ENCODE results near the gene MACROH2A1. TPM values are rescaled to one million over a fixed set of nuclear protein-coding genes. Genes with fewer than 3 reads are reported as not detected.

Gene MACROH2A1
- total and polyA plus RNA-seq, 8 donors, result 183 to 309 (median 235) TPM

DNA sequence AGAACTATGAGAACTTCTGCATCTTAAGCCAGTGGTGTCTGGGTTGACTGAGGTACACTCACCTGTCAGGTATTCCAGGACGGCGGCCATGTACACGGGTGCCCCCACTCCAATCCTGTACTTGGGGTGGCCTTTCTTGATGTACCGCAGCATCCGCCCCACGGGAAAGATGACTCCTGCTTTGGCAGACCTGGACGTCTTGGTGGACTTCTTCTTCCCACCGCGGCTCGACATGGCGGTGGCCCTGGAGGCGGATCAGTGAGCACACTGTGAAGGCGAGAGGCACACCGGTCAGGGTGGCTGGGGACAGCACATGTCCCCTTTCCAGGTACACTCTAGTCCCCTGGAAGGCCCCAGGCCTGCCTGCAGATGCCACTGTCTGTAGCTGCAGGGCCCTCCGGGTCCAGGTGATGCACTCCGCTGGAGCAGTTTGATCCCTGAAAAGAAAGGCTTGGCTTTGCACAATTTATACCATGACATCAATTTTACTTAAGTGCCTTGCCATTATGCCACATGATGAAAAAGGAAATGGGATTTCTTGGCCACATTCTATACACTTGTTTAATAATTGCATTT is 10.1 kb downstream of the MACROH2A1 start:
- Histone ChIP-seq H3K4me3 (no peak overlapping the region), H3K9me3 (no peaks in the 10 kb centered on the region), H3K27me3 (no peaks in the 10 kb centered on the region), H3K36me3 (peaks cover 0 to 60% of the 10 kb centered on the region in 2 donors), H3K27ac (peak overlapping the region in 1 of 2 donors; percentile 92), H3K4me1 (peaks cover 16 to 100% of the 10 kb centered on the region in 2 donors)
- TF ChIP-seq, protein P1, sequence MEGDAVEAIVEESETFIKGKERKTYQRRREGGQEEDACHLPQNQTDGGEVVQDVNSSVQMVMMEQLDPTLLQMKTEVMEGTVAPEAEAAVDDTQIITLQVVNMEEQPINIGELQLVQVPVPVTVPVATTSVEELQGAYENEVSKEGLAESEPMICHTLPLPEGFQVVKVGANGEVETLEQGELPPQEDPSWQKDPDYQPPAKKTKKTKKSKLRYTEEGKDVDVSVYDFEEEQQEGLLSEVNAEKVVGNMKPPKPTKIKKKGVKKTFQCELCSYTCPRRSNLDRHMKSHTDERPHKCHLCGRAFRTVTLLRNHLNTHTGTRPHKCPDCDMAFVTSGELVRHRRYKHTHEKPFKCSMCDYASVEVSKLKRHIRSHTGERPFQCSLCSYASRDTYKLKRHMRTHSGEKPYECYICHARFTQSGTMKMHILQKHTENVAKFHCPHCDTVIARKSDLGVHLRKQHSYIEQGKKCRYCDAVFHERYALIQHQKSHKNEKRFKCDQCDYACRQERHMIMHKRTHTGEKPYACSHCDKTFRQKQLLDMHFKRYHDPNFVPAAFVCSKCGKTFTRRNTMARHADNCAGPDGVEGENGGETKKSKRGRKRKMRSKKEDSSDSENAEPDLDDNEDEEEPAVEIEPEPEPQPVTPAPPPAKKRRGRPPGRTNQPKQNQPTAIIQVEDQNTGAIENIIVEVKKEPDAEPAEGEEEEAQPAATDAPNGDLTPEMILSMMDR (IDR thresholded peaks at IDR 0.05), result no peak
- intact Hi-C loops (cut with DNase I), result no loop called here
- ATAC-seq (no peak), DNase-seq (peak in 1 of 4 donors; percentile 71)

DNA sequence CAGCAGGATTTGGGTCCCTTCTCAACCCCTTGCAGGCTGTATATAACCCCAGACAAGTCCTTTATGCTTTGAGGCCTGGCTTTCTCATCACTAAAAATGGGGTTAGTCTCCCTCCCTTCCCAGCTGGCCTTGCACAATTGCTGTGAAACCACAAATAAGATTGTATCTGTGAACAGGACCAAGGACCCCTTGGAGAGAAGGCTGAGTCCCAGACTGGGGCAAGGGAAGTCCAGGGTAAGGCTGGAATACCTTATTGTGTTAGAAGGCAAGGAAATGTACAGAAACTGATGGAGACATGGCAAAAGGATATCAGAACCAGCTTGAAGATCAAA is 11.4 kb downstream of the MACROH2A1 start:
- Histone ChIP-seq H3K4me1 (peaks cover 16 to 92% of the 10 kb centered on the region in 2 donors), H3K9me3 (no peaks in the 10 kb centered on the region)
- ATAC-seq, result no peak

DNA sequence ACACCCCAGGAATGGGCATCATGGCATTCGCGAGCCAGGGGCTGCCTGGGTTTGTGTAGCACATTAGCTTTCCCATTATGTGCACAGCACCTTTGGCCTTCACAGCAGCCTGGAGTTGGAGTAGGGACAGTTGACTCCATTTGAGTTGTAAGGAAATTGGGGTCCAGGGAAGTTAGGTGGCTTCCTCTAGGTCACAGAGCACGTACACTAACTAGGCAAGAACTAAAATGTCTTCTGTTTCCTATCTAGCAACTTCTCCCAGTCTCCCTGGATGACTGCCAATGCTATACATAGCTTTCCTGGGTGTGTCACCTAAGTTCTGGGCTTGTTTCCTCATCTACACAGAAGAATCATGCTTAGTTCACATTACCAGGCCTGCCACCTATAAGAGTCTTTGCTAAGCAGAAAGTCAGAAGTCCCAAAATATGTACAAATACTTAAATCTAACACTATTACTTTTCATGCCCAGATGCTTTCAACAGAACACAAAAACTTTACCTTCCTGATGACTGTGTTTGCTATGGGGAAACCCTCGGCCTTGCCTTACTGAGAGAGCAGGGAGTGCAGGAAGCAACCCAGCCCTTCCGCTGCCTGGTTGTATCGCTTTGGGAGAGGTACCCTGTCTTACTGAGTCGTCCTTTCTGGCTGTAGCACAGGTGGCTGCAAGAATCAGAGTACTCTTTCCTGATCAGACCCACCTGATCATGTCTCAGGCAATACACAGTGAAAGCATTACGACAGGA is 12.0 kb downstream of the MACROH2A1 start:
- peak in 1 of 4 donors; percentile 44 for DNase-seq
- ATAC-seq, result peak; percentile 74

More for the DNA sequence above, 11.4 kb downstream of the MACROH2A1 start:
- no peak for DNase-seq
- Histone ChIP-seq H3K4me3 (no peak overlapping the region), H3K27me3 (no peaks in the 10 kb centered on the region), H3K27ac (peak overlapping the region; percentile 81 to 92), H3K36me3 (peaks cover 0 to 72% of the 10 kb centered on the region in 2 donors)
- TF ChIP-seq, protein P1 (IDR thresholded peaks at IDR 0.05), result no peak
- intact Hi-C loops (cut with DNase I), result no loop called here

DNA sequence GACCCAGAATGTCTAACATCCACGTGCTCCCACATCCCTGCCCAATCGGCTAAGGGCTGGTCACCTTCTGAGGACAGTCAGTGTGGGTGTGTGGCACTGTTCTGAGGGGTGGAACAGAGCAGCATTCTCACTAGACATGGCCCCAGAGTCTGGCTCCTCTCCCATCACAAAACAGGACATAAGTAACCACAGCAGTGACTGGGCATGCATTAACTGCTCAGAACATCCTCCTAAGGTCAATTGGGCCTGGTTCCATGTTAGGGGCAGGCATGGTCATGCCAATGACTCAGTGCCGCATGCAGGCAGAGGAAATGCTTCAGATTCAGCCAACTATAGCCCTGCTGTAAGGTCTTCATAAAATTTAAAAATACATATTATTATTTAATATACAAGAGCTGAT is 12.9 kb downstream of the MACROH2A1 start:
- Histone ChIP-seq H3K4me1 (peaks cover 12 to 81% of the 10 kb centered on the region in 2 donors), H3K27ac (peak overlapping the region; percentile 81 to 92), H3K4me3 (no peak overlapping the region), H3K36me3 (peaks cover 0 to 86% of the 10 kb centered on the region in 2 donors), H3K9me3 (no peaks in the 10 kb centered on the region), H3K27me3 (no peaks in the 10 kb centered on the region)
- intact Hi-C loops (cut with DNase I), result no loop called here
- ATAC-seq (peak; percentile 21), DNase-seq (no peak)
- TF ChIP-seq, protein P1 (IDR thresholded peaks at IDR 0.05), result no peak

More for the DNA sequence above, 12.0 kb downstream of the MACROH2A1 start:
- peaks cover 0 to 76% of the 10 kb centered on the region in 2 donors for H3K36me3 ChIP-seq
- H3K9me3 ChIP-seq, result no peaks in the 10 kb centered on the region
- peak overlapping the region; percentile 81 to 92 for H3K27ac ChIP-seq
- H3K4me3 ChIP-seq, result no peak overlapping the region
- intact Hi-C loops (cut with DNase I), result no loop called here
- no peaks in the 10 kb centered on the region for H3K27me3 ChIP-seq
- TF ChIP-seq, protein P1 (IDR thresholded peaks at IDR 0.05), result no peak
- peaks cover 12 to 91% of the 10 kb centered on the region in 2 donors for H3K4me1 ChIP-seq

DNA sequence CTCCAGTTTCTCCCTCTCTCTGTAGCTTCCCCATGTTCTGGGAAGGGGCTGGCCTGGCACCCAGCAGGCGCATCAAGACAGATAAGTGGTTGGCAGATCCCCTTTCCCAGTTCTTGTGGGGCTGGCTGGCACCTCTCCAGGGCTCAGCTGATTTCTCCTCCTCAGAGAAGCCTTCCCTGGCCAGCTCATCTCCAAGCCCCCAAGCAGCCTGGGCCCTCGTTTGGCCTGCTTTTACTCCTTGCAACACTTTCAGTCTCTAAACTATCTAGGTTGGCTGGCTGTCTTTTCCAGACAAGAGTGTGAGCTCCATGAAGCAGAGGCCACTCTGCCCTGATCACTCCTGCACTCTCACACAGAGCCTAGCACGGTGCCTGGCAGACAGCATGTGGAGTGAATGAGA is 13.5 kb downstream of the MACROH2A1 start:
- Histone ChIP-seq H3K27me3 (no peaks in the 10 kb centered on the region), H3K4me1 (peaks cover 12 to 80% of the 10 kb centered on the region in 2 donors), H3K4me3 (no peak overlapping the region), H3K27ac (peak overlapping the region in 1 of 2 donors; percentile 92), H3K9me3 (no peaks in the 10 kb centered on the region), H3K36me3 (peaks cover 0 to 91% of the 10 kb centered on the region in 2 donors)
- no peak for ATAC-seq
- TF ChIP-seq, protein P1 (IDR thresholded peaks at IDR 0.05), result no peak
- intact Hi-C loops (cut with DNase I), result no loop called here
- peak in 1 of 4 donors; percentile 73 for DNase-seq

Data from left lung (tissue), 10 donors.